OCI-LY3 (cell line): ENCODE data around the gene NABP2.

Source experiments
- H2AFZ ChIP-seq: fragments of 200-600, 300-600 bp; shearing (Covaris generic); 2 replicates; pipeline ENCODE4 v1.6.0; 2014; ENCODE audit warnings: antibody characterized with exemption, low read depth, low read length
- H3K27ac ChIP-seq: fragments of 200-600, 300-600 bp; sonication (generic); 2 replicates; pipeline ENCODE4 v1.5.1; 2014; ENCODE audit warnings: mild to moderate bottlenecking, low read length, moderate library complexity, mixed read lengths
- H3K27me3 ChIP-seq: fragments of 200-600, 300-600 bp; sonication (generic); 2 replicates; pipeline ENCODE4 v1.6.1; 2014; ENCODE audit warnings: low read depth, low read length, mixed read lengths
- H3K36me3 ChIP-seq: fragments of 200-600, 300-600 bp; sonication (generic); replicated peaks from 2 replicates; pipeline ENCODE3; 2014; ENCODE audit warnings: low read depth, low read length, mixed read lengths
- H3K4me1 ChIP-seq: fragments of 300-600, 200-600 bp; sonication (generic); 2 replicates; pipeline ENCODE4 v1.6.1; 2014; ENCODE audit warnings: low read length, mixed read lengths
- H3K4me2 ChIP-seq: fragments of 200-600, 300-600 bp; sonication (generic); 2 replicates; pipeline ENCODE4 v1.6.1; 2014; ENCODE audit warnings: low read length, mixed read lengths
- H3K4me3 ChIP-seq: fragments of 300-600, 200-600 bp; sonication (generic); 2 replicates; pipeline ENCODE4 v1.5.1; 2014; ENCODE audit warnings: antibody characterized with exemption, mild to moderate bottlenecking, low read length, moderate library complexity
- H3K79me2 ChIP-seq: fragments of 300-600, 200-600 bp; shearing (Covaris generic); 2 replicates; pipeline ENCODE4 v1.6.1; 2014; ENCODE audit warnings: mild to moderate bottlenecking, low read length, mixed read lengths
- H3K9ac ChIP-seq: fragments of 300-600, 200-600 bp; shearing (Covaris generic); 2 replicates; pipeline ENCODE4 v1.6.0; 2014; ENCODE audit warnings: mild to moderate bottlenecking, low read length, moderate library complexity
- H3K9me3 ChIP-seq: fragments of 200-600, 300-600 bp; shearing (Covaris generic); 2 replicates; pipeline ENCODE4 v1.6.1; 2014; ENCODE audit warnings: low read length, mixed read lengths; ENCODE audit not compliant: insufficient read depth
- H4K20me1 ChIP-seq: fragments of 200-600, 300-600 bp; sonication (generic); 2 replicates; pipeline ENCODE4 v1.6.1; 2016; ENCODE audit warnings: low read length, mixed read lengths; ENCODE audit not compliant: insufficient read depth
- CTCF ChIP-seq: fragments of 200-600, 300-600 bp; sonication (generic); IDR thresholded peaks from 2 replicates; pipeline ENCODE4 v1.5.1; 2014; ENCODE audit warnings: antibody characterized with exemption, low read length, low read depth
- EZH2phosphoT487 ChIP-seq: fragments of 200-600 bp; shearing (Covaris generic); IDR thresholded peaks from 2 replicates; pipeline ENCODE4 v1.6.1; 2018; ENCODE audit warnings: antibody characterized with exemption, mixed run types, low read depth

Gene NABP2

GRCh38 chr12:56230432-56231183 lies 6.5 kb downstream of the NABP2 start:
- Histone ChIP-seq H3K4me3 (no peak overlapping the region), H3K27me3 (no peaks in the 10 kb centered on the region), H3K9ac (no peak overlapping the region), H3K4me2 (no peak overlapping the region), H3K27ac (no peak overlapping the region), H3K4me1 (peaks cover under 1% of the 10 kb centered on the region; the same call in 1 of the 2 replicates), H3K9me3 (no peaks in the 10 kb centered on the region), H2AFZ (no peak overlapping the region), H3K79me2 (no peaks in the 10 kb centered on the region), H3K36me3 (no peaks in the 10 kb centered on the region), H4K20me1 (no peaks in the 10 kb centered on the region)
- TF ChIP-seq EZH2phosphoT487 (no peak), CTCF (no peak)

GRCh38 chr12:56231184-56231582 lies 7.0 kb downstream of the NABP2 start:
- Histone ChIP-seq H3K36me3 (no peaks in the 10 kb centered on the region), H4K20me1 (no peaks in the 10 kb centered on the region), H3K9me3 (no peaks in the 10 kb centered on the region), H3K9ac (no peak overlapping the region), H3K4me1 (no peaks in the 10 kb centered on the region), H2AFZ (no peak overlapping the region), H3K4me3 (no peak overlapping the region), H3K27ac (no peak overlapping the region), H3K79me2 (no peaks in the 10 kb centered on the region), H3K27me3 (no peaks in the 10 kb centered on the region), H3K4me2 (no peak overlapping the region)
- no peak for TF ChIP-seq EZH2phosphoT487
- no peak for TF ChIP-seq CTCF

- Histone ChIP-seq H3K27ac (no peak overlapping the region), H3K79me2 (no peaks in the 10 kb centered on the region), H3K4me1 (no peaks in the 10 kb centered on the region), H3K27me3 (no peaks in the 10 kb centered on the region), H2AFZ (no peak overlapping the region), H3K36me3 (no peaks in the 10 kb centered on the region), H3K4me2 (no peak overlapping the region), H3K4me3 (no peak overlapping the region), H3K9me3 (no peaks in the 10 kb centered on the region), H3K9ac (no peak overlapping the region), H4K20me1 (no peaks in the 10 kb centered on the region)
- no peak for TF ChIP-seq CTCF
- no peak for TF ChIP-seq EZH2phosphoT487
These were observed 10.7 kb downstream of the NABP2 start for GRCh38 chr12:56234746-56235436.

- no peaks in the 10 kb centered on the region for H4K20me1 ChIP-seq
- no peaks in the 10 kb centered on the region for H3K27me3 ChIP-seq
- no peaks in the 10 kb centered on the region for H3K9me3 ChIP-seq
- no peaks in the 10 kb centered on the region for H3K4me1 ChIP-seq
- no peak overlapping the region for H3K4me3 ChIP-seq
- H2AFZ ChIP-seq = no peak overlapping the region
- TF ChIP-seq EZH2phosphoT487 (no peak), CTCF (no peak)
- peaks cover 6% of the 10 kb centered on the region for H3K36me3 ChIP-seq
- no peak overlapping the region for H3K27ac ChIP-seq
- no peak overlapping the region for H3K9ac ChIP-seq
- H3K4me2 ChIP-seq = no peak overlapping the region
- H3K79me2 ChIP-seq = no peaks in the 10 kb centered on the region
These were observed 11.9 kb downstream of the NABP2 start for GRCh38 chr12:56236091-56236490.
